HG02870 (cell line): ENCODE results near the gene MLKL.

Source experiments
- ATAC-seq: cut with Tn5 transposase; IDR thresholded peaks from one replicate; pipeline ENCODE4 v1.9.1; 2021; ENCODE audit warnings: mild to moderate bottlenecking, moderate library complexity; ENCODE audit not compliant: unreplicated experiment

MLKL gene

DNA sequence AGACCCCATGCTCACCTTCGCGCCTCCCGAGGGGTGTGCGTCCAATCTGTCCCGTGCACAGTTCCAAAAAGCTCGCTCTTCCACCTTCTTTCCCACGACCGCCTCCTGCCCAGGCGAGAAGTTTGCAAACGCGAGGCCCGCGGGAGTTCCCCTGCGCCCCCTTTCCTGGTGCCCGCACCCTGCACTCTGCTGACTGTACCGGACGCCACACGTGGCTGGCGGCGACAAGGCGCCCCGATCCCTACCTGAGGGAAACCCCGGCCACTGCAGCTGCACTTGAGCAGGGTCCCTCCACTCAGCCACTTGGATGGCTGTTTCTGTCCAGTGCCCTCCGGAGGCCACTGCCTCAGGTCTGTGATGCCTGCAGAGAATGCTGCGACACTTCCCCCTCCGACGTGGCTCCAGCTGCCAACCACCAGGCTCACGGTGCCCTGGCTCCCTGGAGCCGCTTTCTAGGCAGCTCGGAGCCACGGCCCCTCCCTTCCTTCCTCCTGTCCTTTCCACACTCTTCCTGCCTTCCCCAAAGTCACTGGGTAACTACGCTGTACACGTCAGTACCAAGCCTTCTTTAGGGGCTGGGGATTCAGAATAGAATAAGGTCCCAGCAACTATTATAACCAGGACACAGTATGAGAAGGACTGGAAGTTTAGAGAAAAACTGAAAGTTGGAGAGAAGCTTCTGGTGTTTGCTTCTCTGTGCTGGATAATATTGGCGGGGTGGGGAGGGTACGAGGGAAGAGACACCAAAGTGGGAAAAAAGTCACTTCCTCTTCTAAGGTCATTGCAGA lies at the start of gene MLKL:
Gene MLKL, minus strand, starts transcription at position 425 of the 788 bp plus-strand sequence. CDS start 5,105 bp downstream, outside the sequence.
- peak; percentile 30 for ATAC-seq

DNA sequence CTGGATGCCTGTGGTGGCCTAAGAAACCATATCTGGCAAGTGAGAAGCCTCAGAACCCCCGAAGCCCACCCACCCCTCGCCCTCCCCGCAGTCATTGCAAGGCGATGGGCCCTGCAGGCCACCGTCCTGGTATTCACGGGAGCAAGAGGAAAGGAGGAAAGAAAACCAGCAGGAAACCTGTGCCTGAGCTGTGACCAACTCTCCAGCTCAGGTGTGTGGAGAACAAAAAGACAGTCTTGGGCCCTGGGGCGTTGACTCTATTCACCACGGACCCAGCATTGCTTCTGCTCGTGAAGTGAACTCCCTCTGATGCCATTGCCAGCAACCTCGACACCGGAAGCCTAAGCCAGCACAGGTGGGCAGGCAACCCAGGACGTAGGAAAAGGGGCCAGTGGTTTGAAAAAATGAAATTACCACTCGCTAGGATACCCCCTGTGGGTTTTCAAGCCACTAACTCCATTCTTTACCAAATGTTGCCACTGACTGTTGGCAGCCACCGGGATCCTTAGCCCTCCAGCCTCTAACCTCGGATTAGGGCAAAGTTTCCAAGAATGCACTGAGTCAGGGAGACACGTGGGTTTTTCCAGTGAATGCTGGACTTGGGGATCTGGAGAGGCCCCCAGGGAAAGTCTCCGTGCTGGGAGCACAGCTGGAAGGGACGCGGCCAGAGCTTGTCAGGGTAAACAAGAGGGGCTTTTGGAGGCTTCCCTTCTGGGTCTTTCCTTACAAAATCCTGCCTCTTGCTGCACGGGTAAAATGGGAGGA lies 48.8 kb upstream of the MLKL start:
- ATAC-seq: no peak

DNA sequence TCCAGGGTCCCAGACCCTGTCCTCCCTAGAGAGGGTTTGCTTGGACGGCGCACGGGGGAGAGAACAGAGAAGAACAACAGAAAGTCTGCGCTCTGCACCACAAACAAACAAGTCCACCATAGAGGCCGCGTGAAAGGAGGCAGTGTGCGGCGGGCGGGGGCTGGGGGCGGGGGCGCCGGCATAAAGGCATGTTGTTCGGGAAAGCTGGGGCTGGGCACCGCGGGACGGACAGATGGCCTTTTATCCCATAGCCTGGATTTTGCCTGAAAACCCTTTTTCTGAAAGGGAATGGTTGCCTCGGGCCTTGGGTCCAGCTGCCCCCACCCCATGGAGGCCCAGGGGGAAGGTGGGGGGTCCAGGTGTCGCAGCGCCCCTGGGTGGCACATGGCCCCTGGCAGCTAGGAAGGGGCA lies 48.0 kb upstream of the MLKL start:
- ATAC-seq: no peak

DNA sequence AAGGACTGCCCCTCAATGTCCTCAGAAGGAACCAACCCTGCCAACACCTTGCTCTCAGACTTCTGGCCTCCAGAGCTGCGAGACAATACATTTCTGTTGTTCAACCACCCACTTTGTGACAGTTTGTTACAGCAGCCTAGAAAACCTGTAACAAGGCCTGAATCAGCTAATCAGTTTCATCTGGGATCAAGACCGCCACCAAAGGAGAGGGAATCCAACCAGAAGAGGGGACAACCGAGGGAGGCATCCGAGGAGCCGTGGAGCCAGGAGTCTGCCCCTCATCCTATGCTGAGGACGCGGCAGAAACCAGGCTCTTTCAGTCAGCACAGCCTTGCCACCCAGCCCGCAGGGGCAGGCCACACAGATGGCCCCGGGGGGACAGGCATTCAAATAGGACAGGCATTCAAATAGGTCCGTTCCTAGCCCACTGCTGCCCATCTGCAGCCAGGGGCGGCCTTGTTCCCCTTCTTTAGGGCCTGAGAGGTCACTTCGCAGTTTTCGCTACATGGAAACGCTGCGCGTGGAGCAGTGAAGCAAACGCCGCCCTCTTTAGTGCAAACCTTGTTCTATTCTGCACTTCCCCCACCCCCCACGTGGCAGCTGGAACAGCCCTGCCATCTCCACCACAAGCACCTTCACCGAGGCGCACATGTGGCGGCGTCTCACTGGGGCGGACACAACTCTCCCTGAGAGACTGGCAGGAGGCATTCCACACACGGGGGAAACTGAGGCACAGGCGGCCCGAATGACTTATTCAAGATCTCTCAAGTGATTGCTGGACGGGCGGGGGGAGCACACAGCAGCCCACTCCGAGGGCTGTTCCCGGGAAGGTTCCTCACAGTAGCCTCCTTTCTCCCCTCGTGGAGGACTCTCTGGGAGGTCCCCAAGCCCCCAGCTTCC lies 47.3 kb upstream of the MLKL start:
- ATAC-seq: no peak

DNA sequence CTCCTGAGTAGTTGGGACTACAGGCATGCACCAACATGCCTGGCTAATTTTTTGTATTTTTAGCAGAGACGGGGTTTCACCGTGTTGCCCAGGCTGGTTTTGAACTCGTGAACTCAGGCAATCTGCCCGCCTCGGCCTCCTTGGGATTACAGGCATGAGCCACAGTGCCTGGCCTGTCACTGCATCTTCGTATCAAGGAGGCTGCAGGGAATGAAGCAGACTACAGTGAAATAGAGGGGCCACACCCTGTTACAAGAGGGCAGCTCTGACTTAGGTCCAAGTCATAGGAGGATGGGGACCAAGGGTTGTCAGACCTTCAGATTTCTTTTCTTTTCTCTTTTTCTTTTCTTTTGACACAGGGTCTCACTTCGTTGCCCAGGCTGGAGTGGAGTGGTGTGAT lies 45.3 kb upstream of the MLKL start:
- ATAC-seq: no peak

DNA sequence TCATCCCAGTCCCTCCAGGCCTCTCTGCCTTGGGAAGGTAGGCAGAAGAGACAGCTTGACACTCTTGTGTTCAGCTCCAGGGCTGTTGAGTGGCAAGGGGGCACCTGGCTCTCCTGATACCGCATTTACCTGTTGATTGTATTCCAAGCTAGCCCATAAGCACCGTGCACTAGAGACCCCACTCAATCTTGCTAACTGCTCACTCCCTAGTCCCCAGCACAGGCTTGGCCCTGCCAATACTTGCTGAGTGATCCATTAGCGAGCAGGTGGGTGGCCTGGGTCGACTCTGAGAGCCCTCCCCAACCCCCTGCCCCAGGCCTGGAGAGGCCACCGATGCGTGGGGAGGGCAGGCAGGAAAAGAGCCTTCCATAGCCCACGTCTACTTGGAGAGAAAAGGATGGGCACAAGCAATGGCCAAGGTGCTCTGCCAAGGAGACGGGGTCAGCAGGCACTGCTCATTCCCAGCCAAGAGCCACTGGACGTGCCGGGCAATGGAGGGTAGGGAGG lies 44.5 kb upstream of the MLKL start:
- ATAC-seq: no peak

DNA sequence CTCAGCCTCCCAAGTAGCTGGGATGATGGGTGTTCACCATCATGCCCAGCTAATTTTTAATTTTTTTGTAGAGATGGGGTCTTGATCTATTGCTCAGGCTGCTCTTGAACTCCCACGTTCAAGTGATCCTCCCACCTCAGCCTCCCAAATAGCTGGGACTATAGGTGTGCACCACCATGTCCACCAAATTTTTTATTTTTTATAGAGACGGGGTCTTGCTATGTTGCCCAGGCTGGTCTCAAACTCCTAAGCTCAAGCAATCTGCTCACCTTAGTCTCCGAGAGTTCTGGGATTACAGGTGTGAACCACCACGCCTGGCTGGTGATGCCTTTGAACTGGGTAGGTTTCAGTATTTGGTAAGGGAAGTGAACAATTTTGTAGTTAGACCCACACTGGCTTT lies 43.9 kb upstream of the MLKL start:
- no peak for ATAC-seq

DNA sequence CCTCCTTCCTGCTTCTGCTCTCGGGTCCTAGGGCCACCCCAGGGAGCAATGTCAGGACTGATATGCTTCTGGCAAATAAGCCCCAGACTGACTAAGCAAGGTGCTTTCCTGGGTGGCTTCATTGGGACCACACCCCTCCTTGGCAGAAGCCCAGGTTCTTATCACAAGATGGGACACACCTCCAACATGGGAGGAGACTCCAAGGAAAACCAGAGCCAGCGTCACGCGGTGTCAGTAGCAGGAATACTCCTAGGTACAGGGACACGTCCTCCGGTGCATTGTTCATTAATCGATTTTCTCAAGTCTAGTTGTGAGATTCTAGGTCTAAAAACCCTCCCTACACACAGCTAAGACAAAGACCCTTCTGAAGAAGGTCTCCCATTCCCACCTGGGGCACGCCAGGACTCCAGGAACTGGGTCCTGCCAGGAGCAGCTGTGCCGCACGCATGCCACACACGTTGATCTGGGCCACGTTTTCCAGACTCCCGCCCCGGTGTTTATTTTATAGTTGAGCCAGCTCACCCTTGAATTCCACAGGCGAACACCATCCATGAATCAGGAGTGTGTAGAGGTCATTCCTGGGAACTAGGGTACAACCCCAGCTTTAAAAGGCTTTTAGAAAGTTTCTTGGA lies 43.1 kb upstream of the MLKL start:
- no peak for ATAC-seq

DNA sequence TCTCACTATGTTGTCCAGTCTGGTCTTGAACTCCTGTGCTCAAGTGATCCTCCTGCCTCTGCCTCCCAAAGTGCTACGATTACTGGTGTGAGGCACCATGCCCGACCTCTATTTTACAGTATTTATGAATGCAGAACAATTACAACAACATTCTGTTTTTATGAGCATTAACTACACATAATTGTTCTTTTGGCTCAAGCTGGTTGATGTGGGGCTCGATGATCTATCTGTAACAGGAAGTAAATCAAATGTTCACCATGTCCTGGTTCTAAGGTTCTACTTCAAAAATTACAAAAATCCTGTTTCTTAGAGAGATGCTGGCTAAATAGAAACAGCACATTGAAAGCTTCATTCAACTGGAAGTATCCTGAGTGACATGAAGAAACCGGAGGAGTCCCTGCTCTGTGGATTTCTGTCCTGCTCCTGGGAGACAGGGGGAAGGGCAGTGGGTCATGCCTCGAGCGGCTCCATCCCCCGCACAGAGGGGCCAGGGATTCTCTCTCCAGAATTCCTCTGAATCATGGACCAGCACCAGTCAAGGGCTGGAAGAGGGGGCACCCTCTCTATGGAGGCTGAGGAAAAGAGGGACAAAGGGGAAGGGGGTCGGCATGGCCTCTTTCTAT lies 42.5 kb upstream of the MLKL start:
- ATAC-seq: no peak

DNA sequence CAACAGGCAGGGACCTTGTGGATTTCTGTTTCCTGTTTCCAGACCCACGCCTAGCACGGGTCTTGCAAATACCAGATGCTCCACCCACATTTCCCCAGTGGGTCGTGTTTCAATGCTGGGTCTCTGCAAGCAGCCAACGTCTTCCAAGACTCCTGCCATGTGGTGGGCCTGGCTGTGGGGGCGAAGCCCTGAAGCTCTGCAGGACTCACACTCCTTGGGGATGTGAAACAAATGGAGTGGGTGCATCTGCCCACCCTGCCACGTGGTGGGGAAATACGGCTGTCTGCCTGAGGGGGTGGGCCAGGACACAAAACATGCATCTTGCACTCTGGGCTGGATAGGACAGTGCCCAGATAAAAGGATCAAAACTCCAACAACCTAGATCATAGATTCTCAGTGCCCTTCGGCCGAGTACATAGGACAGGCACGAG lies 41.4 kb upstream of the MLKL start:
- ATAC-seq: no peak

DNA sequence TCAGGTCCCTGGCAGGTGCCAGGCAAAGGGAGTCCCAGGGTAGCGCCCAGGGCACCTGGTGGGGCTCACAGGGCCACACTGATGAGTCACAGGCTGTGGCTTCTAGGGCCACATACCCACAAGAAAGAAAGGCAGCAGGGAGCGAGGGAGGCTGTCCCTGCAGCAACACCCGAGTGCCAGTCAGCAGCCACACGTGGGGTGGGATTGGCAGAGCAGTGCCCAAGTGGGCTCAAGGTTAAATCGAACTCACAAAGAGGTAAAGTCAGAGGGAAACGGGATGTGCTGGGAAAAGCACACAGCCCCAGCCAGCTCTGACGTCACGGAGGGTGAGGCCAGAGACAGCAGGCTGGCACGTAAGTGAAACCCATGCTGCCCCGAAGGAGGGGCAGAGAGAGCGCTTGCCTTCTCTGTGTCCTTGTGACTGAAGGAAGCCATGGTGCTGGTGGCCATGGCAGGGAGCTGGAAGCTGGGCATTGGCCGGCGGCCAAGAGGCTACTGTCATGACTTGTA lies 40.2 kb upstream of the MLKL start:
- no peak for ATAC-seq

DNA sequence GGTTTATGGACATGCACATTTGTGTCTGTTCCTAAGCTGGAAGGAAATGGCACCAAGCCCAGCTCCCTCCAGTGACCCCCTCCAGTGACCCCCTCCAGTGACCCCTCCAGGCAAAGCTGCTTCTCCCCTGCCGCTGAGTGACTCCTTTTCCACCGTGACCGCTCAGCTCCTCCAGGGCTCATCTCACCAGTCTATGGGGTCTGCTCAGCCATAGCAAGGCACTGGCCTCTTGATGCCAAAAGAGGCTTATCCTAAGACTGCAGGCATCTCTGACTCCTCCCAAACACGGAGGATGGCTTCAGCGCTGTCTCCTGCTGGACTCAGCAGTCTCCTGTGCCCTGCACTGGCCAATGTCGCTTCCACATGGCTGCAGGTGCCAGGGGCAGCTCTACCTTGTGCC lies 38.6 kb upstream of the MLKL start:
- ATAC-seq: no peak

DNA sequence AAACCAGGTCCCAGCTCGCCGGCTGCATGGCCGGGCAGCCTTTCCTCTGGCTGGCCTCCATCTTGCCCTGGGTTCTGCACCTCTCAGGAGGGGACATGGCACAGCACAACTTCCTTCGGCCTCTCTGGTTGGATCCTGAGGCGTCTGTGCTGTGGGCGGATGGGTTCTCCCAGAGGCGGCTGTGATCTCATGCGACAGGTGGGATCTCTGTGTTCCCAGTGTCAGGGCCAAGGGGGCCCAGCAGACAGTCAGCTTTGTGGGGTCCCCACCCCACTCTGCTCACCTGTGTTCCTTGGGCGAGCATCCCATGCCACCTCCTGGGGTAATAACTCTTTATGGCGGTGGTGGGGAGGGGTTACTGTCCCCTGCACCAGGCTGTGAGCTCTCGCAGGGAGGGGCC lies 38.2 kb upstream of the MLKL start:
- no peak for ATAC-seq

DNA sequence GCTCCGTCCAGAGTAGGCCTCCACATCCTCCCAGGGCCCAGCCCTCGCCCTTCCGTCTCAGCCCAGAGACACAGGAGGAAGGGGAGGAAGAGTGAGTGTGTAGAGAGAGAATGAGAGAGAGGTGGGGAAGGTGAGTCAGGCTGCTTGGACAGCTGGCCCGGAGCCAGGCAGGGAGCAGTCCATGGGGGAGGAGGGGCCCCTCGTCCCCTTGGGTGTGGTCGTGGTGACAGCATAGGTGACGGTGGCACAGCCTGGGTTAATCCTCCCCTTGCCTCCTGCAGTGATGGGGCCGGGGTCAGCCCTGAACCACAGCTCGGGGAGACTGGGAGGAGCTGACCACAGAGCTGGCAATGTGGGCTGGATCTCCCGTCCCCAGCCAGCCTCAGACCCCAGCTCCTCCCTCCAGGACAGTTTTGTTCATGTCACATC lies 37.5 kb upstream of the MLKL start:
- ATAC-seq: no peak

DNA sequence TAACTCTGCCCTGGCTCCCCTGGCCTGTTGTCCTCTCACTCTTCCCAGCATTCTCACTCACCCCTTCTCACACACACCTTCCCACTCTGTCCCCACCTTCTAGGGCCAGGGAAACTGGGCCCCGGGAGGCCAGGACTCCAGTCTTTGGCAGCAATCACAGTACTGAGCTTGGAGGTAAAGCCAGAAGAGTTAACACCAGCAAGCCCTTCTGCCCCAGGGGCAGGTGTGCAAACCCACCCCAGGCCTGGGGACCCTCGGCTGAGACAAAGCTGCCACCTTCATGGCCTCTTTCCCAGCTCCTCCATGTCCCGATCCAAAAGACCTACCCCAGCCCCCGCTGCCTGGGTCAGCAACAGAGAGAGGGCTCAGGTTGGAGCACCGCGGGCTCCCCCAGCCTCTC lies 36.9 kb upstream of the MLKL start:
- ATAC-seq: no peak

DNA sequence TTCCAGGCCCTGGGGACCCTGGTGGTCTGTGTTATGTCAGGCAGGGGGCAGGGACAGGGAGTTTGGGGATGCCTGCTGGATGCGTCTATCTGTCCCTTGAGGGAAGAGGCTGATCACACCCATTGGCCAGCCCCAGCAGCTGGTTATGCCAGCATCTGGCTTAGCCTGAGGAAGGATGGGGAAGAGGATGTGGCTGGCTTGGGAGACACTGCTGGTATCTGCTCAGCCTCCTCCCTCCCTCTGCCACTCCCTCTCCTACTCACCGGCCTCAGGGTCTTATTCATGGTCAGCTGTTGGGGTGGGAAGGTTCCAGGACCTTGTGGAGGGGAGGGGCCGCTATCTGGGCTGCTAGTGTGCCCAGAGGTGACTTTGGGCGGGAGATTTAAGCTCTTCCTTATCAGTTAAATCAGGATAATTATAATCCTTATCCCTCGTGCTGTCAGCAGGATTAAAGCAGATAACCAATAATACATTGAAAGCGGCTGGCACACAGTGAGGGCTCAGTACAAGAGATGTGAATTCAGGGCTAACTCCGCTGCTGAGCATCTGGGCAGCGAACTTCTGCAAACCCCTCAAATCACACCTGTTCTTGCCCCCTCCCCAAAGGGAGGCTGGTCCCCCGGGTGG lies 36.0 kb upstream of the MLKL start:
- no peak for ATAC-seq

DNA sequence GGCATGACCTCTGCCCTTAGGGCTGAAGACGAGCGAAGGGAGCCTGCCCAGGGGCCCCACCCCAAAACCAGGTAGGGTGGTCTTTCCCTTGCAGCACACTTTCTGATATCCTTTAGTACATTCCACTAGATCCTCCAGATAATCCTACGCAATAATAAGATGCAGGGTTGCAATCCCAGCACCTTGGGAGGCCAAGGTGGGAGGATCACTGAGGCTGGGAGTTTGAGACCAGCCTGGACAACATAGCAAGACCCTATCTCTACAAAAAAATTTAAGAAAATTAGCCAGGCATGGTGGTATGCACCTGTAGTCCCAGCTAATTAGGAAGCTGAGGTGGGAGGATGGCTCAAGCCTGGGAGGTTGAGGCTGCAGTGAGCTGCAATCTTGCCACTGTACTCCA lies 34.9 kb upstream of the MLKL start:
- ATAC-seq: no peak

DNA sequence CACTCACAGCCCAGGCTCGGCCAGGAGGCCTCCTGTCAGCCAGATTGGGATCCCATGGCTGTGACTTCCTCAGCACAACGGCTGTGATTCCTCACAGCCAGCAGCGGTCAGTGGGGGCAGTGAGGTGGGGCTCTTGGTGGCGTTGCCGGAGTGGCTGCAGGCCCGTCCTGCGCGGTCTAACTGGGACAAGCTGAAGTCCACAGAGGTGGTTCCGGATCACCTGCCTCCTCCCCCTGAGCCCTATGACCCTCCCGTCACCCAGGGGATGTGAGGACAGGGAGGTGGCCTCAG lies 34.4 kb upstream of the MLKL start:
- ATAC-seq: no peak

DNA sequence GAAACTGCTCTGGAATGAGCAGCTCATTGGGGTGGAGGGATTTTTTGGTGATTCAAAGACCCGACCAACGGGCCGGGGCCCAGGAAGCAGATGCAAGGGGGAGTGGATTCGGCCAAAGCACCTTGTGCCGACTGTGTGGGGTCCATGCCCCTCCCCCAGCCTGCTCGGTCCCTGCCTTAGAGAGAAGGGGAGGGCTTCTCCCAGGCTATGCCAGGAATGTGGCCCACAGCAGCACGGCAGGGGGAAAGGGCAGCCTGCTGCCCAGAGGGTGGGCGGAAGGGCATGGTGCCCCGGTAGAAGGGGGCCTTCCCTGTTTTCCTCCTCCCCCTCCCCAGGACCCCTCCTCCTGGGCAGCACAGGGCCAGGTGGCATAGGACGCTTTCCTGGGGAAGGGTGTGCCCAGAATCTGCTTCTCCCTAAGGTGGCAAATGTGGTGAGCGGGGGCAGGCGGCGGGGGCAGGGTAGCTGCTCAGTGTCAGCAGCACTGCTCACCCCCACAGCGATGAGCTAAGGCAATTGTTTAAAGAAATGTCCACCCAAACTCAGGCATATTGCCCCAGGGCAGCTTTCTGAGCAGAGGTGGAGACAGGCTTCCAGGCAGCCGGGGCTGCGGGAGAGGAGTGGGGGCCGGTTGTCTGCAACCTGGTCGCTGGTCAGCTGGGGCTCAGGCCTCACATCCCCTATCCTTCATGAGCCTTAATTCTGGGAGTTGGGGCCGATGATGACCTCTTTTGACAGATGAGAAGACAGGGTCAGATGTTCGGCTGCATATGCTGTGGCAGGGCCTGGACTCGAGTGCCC lies 33.9 kb upstream of the MLKL start:
- ATAC-seq: no peak
